Activated CD8-positive, alpha-beta memory T cell treated with anti-CD3 and anti-CD28 coated beads, Interleukin-2, amount 50 U/mL, for 48 hours (primary cell): Measurements from ENCODE around the gene XRCC6.
"Not testable (repeated sequence)": the region's sequence is repeated elsewhere in the genome, so short reads cannot be mapped to it uniquely, and the experiment has no call there.

Source experiments
- DNase-seq: peaks from one replicate; pipeline ENCODE4 v3.0.0-alpha.2; 2020

The XRCC6 gene

GRCh38 chr22:41598891-41599635 is 22.0 kb upstream of the XRCC6 start:
- no peak for DNase-seq

GRCh38 chr22:41600976-41601375 is 20.1 kb upstream of the XRCC6 start:
- no peak for DNase-seq

DNA sequence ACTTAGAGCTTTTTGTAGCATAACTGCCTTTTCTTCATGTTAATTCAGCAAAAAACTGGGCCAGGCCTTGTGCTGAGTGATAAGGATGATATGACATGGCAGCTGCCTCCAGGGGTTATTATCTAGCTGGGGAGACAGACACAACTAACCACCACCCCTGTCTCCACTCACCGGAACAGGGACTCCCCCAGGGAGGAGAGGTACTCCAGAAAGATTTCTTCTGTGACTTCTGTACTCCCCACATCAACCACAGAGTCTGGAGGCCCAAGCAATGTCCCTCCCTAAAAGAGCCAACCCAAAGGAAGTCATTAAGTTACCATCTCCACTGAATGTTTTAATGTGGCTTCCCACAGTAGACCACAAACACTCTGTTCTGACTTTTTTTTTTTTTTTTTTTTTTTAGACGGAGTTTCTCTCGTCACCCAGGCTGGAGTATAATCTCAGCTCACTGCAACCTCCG is 17.2 kb upstream of the XRCC6 start:
- peak; percentile 75 for DNase-seq

GRCh38 chr22:41608386-41608785 is 12.7 kb upstream of the XRCC6 start:
- no peak for DNase-seq

- DNase-seq: no peak
These were observed 8.3 kb upstream of the XRCC6 start for GRCh38 chr22:41612603-41613306.

DNA sequence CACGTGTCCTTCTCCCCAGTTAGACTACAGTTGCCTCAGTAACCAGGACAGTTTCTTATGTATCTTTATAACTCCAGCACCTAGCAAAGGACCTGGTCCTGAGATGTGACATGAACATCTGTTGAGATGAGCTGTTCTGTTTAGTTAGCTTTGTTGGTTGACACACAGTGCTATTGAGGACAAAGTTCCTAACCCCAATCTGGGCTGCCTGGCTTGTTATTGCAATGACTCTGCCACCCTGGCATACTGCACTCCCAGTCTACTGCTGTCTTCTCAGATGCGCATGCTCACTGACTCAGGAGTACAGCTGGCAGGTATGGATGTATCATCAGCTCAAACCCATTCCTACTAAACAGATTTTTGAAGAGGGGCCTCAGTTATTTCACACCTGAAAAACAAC is 7.6 kb upstream of the XRCC6 start:
- DNase-seq: no peak

GRCh38 chr22:41619979-41620588 is 1.0 kb upstream of the XRCC6 start:
- DNase-seq: peak; percentile 81

GRCh38 chr22:41620589-41621098 is 451 bp upstream of the XRCC6 start, which contains the start of gene DESI1:
DESI1 (minus strand) TSS chr22:41621043; CDS start chr22:41620839, 204 bp downstream.
- no peak for DNase-seq

DNA sequence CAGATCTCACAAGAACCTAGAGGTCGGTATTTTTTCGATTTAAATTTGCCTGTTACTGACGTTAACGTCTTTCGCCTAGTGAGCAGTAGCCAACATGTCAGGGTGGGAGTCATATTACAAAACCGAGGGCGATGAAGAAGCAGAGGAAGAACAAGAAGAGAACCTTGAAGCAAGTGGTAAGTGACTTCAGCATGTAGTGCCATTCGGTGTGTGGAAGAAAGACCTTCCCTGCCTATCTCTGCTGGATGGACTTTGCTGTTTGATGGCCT is 750 bp downstream of the XRCC6 start:
- DNase-seq: no peak

GRCh38 chr22:41625577-41625976 is 4.5 kb downstream of the XRCC6 start:
- DNase-seq: no peak

DNA sequence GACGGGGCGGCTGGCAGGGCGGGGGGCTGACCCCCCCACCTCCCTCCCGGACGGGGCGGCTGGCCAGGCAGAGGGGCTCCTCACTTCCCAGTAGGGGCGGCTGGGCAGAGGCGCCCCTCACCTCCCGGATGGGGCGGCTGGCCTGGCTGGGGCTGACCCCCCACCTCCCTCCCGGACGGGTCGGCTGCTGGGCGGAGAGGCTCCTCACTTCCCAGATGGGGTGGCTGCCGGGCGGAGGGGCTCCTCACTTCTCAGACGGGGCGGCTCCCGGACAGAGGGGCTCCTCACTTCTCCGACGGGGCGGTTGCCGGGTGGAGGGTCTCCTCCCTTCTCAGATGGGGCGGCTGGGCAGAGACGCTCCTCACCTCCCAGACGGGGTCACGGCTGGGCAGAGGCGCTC is 10.0 kb downstream of the XRCC6 start:
- not testable (repeated sequence) for DNase-seq

DNA sequence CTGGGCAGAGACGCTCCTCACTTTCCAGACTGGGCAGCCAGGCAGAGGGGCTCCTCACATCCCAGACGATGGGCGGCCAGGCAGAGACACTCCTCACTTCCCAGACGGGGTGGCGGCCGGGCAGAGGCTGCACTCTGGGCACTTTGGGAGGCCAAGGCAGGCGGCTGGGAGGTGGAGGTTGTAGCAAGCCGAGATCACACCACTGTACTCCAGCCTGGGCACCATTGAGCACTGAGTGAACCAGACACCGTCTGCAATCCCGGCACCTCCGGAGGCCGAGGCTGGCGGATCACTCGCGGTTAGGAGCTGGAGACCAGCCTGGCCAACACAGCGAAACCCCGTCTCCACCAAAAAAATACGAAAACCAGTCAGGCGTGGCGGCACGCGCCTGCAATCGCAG is 10.5 kb downstream of the XRCC6 start:
- DNase-seq: not testable (repeated sequence)

DNA sequence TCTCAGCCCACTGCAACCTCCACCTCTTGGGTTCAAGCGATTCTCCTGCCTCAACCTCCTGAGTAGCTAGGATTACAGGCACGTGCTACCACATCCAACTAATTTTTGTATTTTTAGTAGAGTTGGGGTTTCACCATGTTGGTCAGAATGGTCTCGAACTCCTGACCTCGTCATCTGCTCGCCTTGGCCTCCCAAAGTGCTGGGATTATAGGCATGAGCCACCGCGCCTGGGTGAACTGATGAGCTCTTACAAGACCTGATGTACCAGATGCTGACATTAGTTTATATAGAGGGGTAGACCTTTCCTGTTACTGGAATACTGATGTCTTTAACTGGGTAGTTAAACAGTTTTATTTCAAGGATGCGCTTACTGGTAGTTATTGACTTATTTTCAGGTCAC is 13.5 kb downstream of the XRCC6 start:
- DNase-seq: not testable (repeated sequence)

DNA sequence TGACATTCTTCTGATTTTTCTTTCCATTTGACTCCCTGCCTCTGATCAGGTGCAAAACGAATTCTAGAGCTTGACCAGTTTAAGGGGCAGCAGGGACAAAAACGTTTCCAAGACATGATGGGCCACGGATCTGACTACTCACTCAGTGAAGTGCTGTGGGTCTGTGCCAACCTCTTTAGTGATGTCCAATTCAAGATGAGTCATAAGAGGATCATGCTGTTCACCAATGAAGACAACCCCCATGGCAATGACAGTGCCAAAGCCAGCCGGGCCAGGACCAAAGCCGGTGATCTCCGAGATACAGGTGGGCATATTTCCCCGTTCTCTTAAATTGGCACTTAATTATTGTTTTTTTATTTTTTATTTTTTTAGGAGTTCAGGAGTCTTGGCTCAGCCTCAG is 15.4 kb downstream of the XRCC6 start:
- no peak for DNase-seq

- not testable (repeated sequence) for DNase-seq
These were observed 16.5 kb downstream of the XRCC6 start for GRCh38 chr22:41637623-41638022.

- DNase-seq: no peak
These were observed 17.0 kb downstream of the XRCC6 start for GRCh38 chr22:41638124-41638523.

GRCh38 chr22:41638748-41639147 is 17.7 kb downstream of the XRCC6 start:
- DNase-seq: no peak

- no peak for DNase-seq
These were observed 20.8 kb downstream of the XRCC6 start for GRCh38 chr22:41641854-41642253.

GRCh38 chr22:41642331-41643110 is 21.4 kb downstream of the XRCC6 start:
- DNase-seq: no peak

GRCh38 chr22:41647771-41648170 is 26.7 kb downstream of the XRCC6 start:
- DNase-seq: no peak

DNA sequence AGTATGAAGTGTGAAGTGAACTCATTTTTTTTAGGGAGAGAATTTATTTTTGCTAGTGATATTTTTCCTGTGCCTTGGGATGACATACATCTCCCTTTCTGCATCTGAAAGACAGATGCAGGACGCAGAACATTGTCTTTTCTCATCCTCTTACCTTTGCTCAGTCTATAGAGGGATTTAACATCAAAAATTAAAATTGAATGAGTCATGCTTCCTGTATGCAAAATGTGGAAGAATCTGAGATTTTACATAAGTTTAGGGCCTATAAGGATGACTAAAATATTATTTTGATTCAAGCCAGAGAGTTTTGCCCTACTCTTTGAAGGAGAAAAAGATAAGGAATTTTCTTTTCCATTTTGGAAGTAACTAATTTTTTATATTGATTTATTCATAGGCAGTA is 27.3 kb downstream of the XRCC6 start:
- DNase-seq: no peak

GRCh38 chr22:41650229-41650628 is 29.1 kb downstream of the XRCC6 start:
- DNase-seq: no peak

- no peak for DNase-seq
These were observed 29.7 kb downstream of the XRCC6 start for GRCh38 chr22:41650821-41651220.
